Measurements from ENCODE around the gene BICRAL.

BICRAL gene

GRCh38 chr6:42915732-42916131 lies 133.9 kb downstream of the BICRAL start, which contains the start of gene PTCRA:
Gene PTCRA, plus strand, starts transcription at chr6:42916053. Its CDS starts 17 bp downstream, at chr6:42916070.
- H3K4me3 ChIP-seq (ENCODE audit: low read depth, low read length), result no peak within 1 kb of the TSS
- TF ChIP-seq, protein P1, sequence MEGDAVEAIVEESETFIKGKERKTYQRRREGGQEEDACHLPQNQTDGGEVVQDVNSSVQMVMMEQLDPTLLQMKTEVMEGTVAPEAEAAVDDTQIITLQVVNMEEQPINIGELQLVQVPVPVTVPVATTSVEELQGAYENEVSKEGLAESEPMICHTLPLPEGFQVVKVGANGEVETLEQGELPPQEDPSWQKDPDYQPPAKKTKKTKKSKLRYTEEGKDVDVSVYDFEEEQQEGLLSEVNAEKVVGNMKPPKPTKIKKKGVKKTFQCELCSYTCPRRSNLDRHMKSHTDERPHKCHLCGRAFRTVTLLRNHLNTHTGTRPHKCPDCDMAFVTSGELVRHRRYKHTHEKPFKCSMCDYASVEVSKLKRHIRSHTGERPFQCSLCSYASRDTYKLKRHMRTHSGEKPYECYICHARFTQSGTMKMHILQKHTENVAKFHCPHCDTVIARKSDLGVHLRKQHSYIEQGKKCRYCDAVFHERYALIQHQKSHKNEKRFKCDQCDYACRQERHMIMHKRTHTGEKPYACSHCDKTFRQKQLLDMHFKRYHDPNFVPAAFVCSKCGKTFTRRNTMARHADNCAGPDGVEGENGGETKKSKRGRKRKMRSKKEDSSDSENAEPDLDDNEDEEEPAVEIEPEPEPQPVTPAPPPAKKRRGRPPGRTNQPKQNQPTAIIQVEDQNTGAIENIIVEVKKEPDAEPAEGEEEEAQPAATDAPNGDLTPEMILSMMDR (IDR thresholded peaks at IDR 0.05; ENCODE audit: control insufficient read depth, extremely low read depth, insufficient read depth), result no peak
- no peak for DNase-seq (ENCODE audit: low read depth)

GRCh38 chr6:42916288-42916687 lies 134.4 kb downstream of the BICRAL start:
- H3K4me3 ChIP-seq (ENCODE audit: low read depth, low read length), result no peak overlapping the region
- no peak for DNase-seq (ENCODE audit: low read depth)
- TF ChIP-seq, protein P1 (IDR thresholded peaks at IDR 0.05; ENCODE audit: control insufficient read depth, extremely low read depth, insufficient read depth), result no peak
